HK-2 (cell line): Measurements from ENCODE around the gene ERG.

Experiments used
- DNase-seq: peaks from one replicate; pipeline ENCODE4 v3.0.0-alpha.2; 2018; ENCODE audit not compliant: unreplicated experiment

The ERG gene

GRCh38 chr21:38389896-38390295, 108.4 kb downstream of the ERG start:
- DNase-seq: no peak

GRCh38 chr21:38389354-38389676, 109.0 kb downstream of the ERG start:
- no peak for DNase-seq

GRCh38 chr21:38388647-38389353, 109.5 kb downstream of the ERG start:
- no peak for DNase-seq

- no peak for DNase-seq
Measured at GRCh38 chr21:38388203-38388602, 110.1 kb downstream of the ERG start.

GRCh38 chr21:38386967-38387366, 111.3 kb downstream of the ERG start:
- DNase-seq: peak; percentile 4

- no peak for DNase-seq
Measured at GRCh38 chr21:38385427-38386175, 112.7 kb downstream of the ERG start.

GRCh38 chr21:38384675-38385426, 113.4 kb downstream of the ERG start:
- DNase-seq: no peak

GRCh38 chr21:38384238-38384560, 114.1 kb downstream of the ERG start:
- DNase-seq: no peak

- DNase-seq: no peak
Measured at GRCh38 chr21:38383411-38384237, 114.7 kb downstream of the ERG start.

GRCh38 chr21:38380481-38381137, 117.7 kb downstream of the ERG start:
- DNase-seq: no peak

- no peak for DNase-seq
Measured at GRCh38 chr21:38379147-38379546, 119.1 kb downstream of the ERG start.

GRCh38 chr21:38377165-38378088, 120.8 kb downstream of the ERG start:
- DNase-seq: no peak

- no peak for DNase-seq
Measured at GRCh38 chr21:38376693-38377092, 121.6 kb downstream of the ERG start.

- DNase-seq: no peak
Measured at GRCh38 chr21:38376235-38376634, 122.0 kb downstream of the ERG start.

GRCh38 chr21:38367646-38368045, 130.6 kb downstream of the ERG start:
- no peak for DNase-seq

- no peak for DNase-seq
Measured at GRCh38 chr21:38365521-38365920, 132.8 kb downstream of the ERG start.

- no peak for DNase-seq
Measured at GRCh38 chr21:38363693-38364092, 134.6 kb downstream of the ERG start.

GRCh38 chr21:38361324-38361723, 137.0 kb downstream of the ERG start:
- DNase-seq: no peak

GRCh38 chr21:38359835-38360234, 138.4 kb downstream of the ERG start:
- DNase-seq: no peak

- DNase-seq: no peak
Measured at GRCh38 chr21:38359090-38359489, 139.2 kb downstream of the ERG start.
